PC-3 (cell line): ENCODE measurements around the gene FAM107A. TPM values are rescaled to one million over a fixed set of nuclear protein-coding genes. Genes with fewer than 3 reads are reported as not detected.

Source experiments
- ATAC-seq: fragments of 200-7000 bp; cut with Tn5 transposase; 2 replicates; pipeline ENCODE4 v1.9.1; 2020; ENCODE audit warnings: mild to moderate bottlenecking, moderate library complexity
- BruUV-seq: library from RNA; stranded (reverse); fragments of 400-500 nt; replicated peaks from 2 replicates; lab custom pipeline; 2021; lab: Mats Ljungman, UMichigan
- CTCF ChIA-PET: fragments of 300-600 bp; sonication (Branson Sonifier 250); formaldehyde crosslinking; loops from one replicate; lab custom pipeline; 2022; ENCODE audit warnings: antibody characterized with exemption; lab: Charles Lee
- POLR2A ChIA-PET: fragments of 300-600 bp; sonication (Branson Sonifier 250); formaldehyde crosslinking; loops from one replicate; lab custom pipeline; 2022; ENCODE audit warnings: antibody characterized with exemption; ENCODE audit not compliant: unreplicated experiment; lab: Charles Lee
- DNase-seq: peaks from one replicate; pipeline ENCODE4 v3.0.0-alpha.2; 2015
- H2AFZ ChIP-seq: fragments of 300-600 bp; sonication (generic); 2 replicates; pipeline ENCODE4 v1.6.0; 2016; ENCODE audit warnings: antibody characterized with exemption, low read length
- H3F3A ChIP-seq: fragments of 300-600 bp; sonication (generic); one replicate; pipeline ENCODE4 v1.6.0; 2017; ENCODE audit warnings: antibody characterized with exemption, low read length, control low read depth, mild to moderate bottlenecking; ENCODE audit not compliant: unreplicated experiment
- H3K27ac ChIP-seq: fragments of 300-600 bp; sonication (generic); 2 replicates; pipeline ENCODE4 v1.5.1; 2016; ENCODE audit warnings: mild to moderate bottlenecking, low read length
- H3K27me3 ChIP-seq: fragments of 300-600 bp; sonication (generic); 2 replicates; pipeline ENCODE4 v1.6.1; 2016; ENCODE audit warnings: low read length, mixed read lengths
- H3K36me3 ChIP-seq: fragments of 300-600 bp; sonication (generic); 2 replicates; pipeline ENCODE4 v1.6.1; 2016; ENCODE audit warnings: low read depth, mixed run types, low read length, mixed read lengths
- H3K4me1 ChIP-seq: fragments of 300-600 bp; sonication (generic); 2 replicates; pipeline ENCODE4 v1.5.1; 2016; ENCODE audit warnings: low read length; ENCODE audit not compliant: insufficient read depth
- H3K4me2 ChIP-seq: fragments of 300-600 bp; sonication (generic); 2 replicates; pipeline ENCODE4 v1.6.0; 2016; ENCODE audit warnings: low read length
- H3K4me3 ChIP-seq: fragments of 300-600 bp; sonication (generic); 2 replicates; pipeline ENCODE4 v1.5.1; 2016; ENCODE audit warnings: mild to moderate bottlenecking, low read length, mixed read lengths
- H3K79me2 ChIP-seq: fragments of 300-600 bp; sonication (generic); 2 replicates; pipeline ENCODE4 v1.6.1; 2017; ENCODE audit warnings: low read length, mixed read lengths
- H3K9ac ChIP-seq: fragments of 300-600 bp; sonication (generic); 2 replicates; pipeline ENCODE4 v1.6.0; 2016; ENCODE audit warnings: mild to moderate bottlenecking, low read length
- H3K9me2 ChIP-seq: fragments of 300-600 bp; sonication (generic); replicated peaks from 2 replicates; pipeline ENCODE4 v1.6.1; 2016; ENCODE audit warnings: mixed run types, low read length, mixed read lengths
- H3K9me3 ChIP-seq: fragments of 300-600 bp; sonication (generic); 2 replicates; pipeline ENCODE4 v1.6.1; 2016; ENCODE audit warnings: low read length, mixed read lengths
- H4K20me1 ChIP-seq: fragments of 300-600 bp; sonication (generic); 2 replicates; pipeline ENCODE4 v1.6.1; 2016; ENCODE audit warnings: low read length, mixed read lengths
- CTCF ChIP-seq: fragments of 300-600 bp; sonication (generic); conservative IDR thresholded peaks from 2 replicates; pipeline ENCODE4 v1.5.1; 2017; ENCODE audit warnings: antibody characterized with exemption, low read depth, mild to moderate bottlenecking, low read length
- EZH2 ChIP-seq: fragments of 300-600 bp; sonication (generic); IDR thresholded peaks from one replicate; pipeline ENCODE4 v1.6.1; 2017; ENCODE audit warnings: antibody characterized with exemption, mild to moderate bottlenecking, low read length; ENCODE audit not compliant: unreplicated experiment
- EZH2phosphoT487 ChIP-seq: fragments of 300-600 bp; sonication (generic); IDR thresholded peaks from 2 replicates; pipeline ENCODE4 v1.6.1; 2018; ENCODE audit warnings: mild to moderate bottlenecking, antibody characterized with exemption, low read length, borderline replicate concordance
- intact Hi-C: fragments of 100-400 bp; cut with micrococcal nuclease; formaldehyde crosslinking; loops from 2 replicates; pipeline ENCODE4 v1.9.0; 2023
- total RNA-seq: library from RNA; depleted of rRNA; stranded (reverse); fragments of >200 nt; gene quantifications from 2 replicates; pipeline ENCODE4 v1.2.3, GENCODE V29; 2014

Gene FAM107A
- total RNA-seq, 1 experiment from 2014 or later = 0.07 TPM

- H3K27me3 ChIP-seq = no peaks in the 10 kb centered on the region
- no peaks in the 10 kb centered on the region for H3K36me3 ChIP-seq
- H3K9ac ChIP-seq = no peak overlapping the region
- no peaks in the 10 kb centered on the region for H4K20me1 ChIP-seq
- no peak overlapping the region for H3K4me2 ChIP-seq
- intact Hi-C loops = no loop called here
- peaks cover 4% of the 10 kb centered on the region; the same call in 1 of the 2 replicates for H3K4me1 ChIP-seq
- no peaks in the 10 kb centered on the region for H3K9me3 ChIP-seq
- ChIA-PET POLR2A (no interaction called here), CTCF (interaction anchor here (1.4 kb wide), 1 partner anchor 103 kb away, joined by 4 read pairs; the partner anchor contains the start of gene PDHB)
- H3F3A ChIP-seq = no peaks in the 10 kb centered on the region
- H3K9me2 ChIP-seq = no peaks in the 10 kb centered on the region
- no peak for ATAC-seq
- no peak overlapping the region for H3K4me3 ChIP-seq
- peak; percentile 18 for DNase-seq
- H3K27ac ChIP-seq = no peak overlapping the region
- no peaks in the 10 kb centered on the region for H3K79me2 ChIP-seq
- TF ChIP-seq EZH2phosphoT487 (no peak), EZH2 (no peak), CTCF (no peak)
- H2AFZ ChIP-seq = no peak overlapping the region
- BruUV-seq = no TSS peak
Observed at GRCh38 chr3:58535531-58536500, 41.4 kb downstream of the FAM107A start.

DNA sequence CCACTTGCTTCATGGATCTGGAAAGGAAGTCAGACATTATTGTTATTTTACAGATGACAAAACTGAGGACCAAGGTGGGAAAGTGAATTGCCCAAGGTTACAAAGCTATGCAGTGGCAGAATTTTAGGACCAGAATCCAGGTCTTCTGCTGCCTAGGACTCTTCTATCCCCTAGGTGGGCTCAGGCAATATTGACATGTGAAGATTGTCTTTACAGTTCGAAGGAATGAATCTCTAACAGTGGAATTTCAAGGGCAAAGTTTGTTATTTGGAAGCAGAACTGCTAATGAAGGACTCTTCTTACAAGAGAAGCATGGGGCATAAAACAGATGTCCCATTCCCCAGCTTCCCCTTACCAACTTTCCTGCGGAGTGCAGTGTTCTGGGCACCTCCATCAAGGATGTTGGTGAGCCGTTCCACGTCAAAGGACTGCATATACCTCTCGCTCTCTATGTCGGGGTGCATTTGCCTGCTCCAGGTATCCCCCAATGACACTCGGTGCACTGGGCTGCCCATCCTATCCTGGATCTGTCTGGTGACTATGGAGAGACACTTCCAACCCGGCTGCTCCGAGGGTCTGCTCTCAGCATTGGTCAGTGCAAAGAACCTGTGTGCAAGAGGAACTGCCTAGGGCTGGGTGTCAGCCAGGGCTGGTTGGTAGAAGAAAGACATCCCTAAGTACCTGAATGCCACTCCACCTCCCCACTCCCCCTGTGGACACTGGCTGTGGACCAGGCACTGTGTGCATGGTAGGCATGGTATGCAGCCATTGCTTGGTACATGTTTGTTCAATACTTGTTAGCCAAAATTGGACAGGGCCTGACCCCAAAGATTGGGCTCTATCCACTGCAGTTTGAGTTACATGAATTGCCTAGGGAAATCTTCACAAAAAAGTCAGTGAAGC is 42.3 kb downstream of the FAM107A start:
- Histone ChIP-seq H3F3A (no peaks in the 10 kb centered on the region), H3K4me1 (peaks cover 4% of the 10 kb centered on the region; the same call in 1 of the 2 replicates), H3K9me2 (no peaks in the 10 kb centered on the region), H3K4me3 (no peak overlapping the region), H3K4me2 (no peak overlapping the region), H3K36me3 (no peaks in the 10 kb centered on the region), H3K9me3 (no peaks in the 10 kb centered on the region), H3K27ac (no peak overlapping the region), H3K9ac (no peak overlapping the region), H2AFZ (no peak overlapping the region), H3K79me2 (no peaks in the 10 kb centered on the region), H4K20me1 (no peaks in the 10 kb centered on the region), H3K27me3 (no peaks in the 10 kb centered on the region)
- intact Hi-C loops = no loop called here
- TF ChIP-seq EZH2phosphoT487 (no peak), CTCF (no peak), EZH2 (no peak)
- POLR2A ChIA-PET = no interaction called here
- no TSS peak for BruUV-seq
- CTCF ChIA-PET = interaction anchor here (1.4 kb wide), 1 partner anchor 102 kb away, joined by 4 read pairs; the partner anchor contains the start of gene PDHB
- no peak for DNase-seq
- ATAC-seq = no peak
